Prostate gland (tissue), 2 donors: ENCODE measurements around the gene ANTKMT. TPM values are rescaled to one million over a fixed set of nuclear protein-coding genes. Genes with fewer than 3 reads are reported as not detected.

Experiments used
- DNase-seq: peaks from one replicate; pipeline ENCODE4 v3.0.0-alpha.2; 2019; ENCODE audit warnings: low spot score
- H3K27ac ChIP-seq, 2 donors: fragments of 200-600 bp; sonication (generic); 2 replicates each; pipeline ENCODE4 v1.5.1; 2017 to 2019
- H3K27me3 ChIP-seq: fragments of 200-600 bp; sonication (generic); replicated peaks from 2 replicates; pipeline ENCODE4 v1.5.1; 2019; ENCODE audit not compliant: insufficient read depth
- H3K36me3 ChIP-seq, 2 donors: fragments of 200-600 bp; sonication (generic); 1 replicate in 1 of 2; 2 replicates in 1 of 2; pipeline versions ENCODE4 v1.5.1 to v1.8.1; 2017 to 2019
- H3K4me1 ChIP-seq: fragments of 200-600 bp; sonication (generic); replicated peaks from 2 replicates; pipeline ENCODE4 v1.5.1; 2019
- H3K4me3 ChIP-seq, 2 donors: fragments of 200-600 bp; sonication (generic); 2 replicates each; pipeline ENCODE4 v1.5.1; 2017 to 2019
- H3K9me3 ChIP-seq: fragments of 200-600 bp; sonication (generic); 2 replicates; pipeline ENCODE4 v1.5.1; 2017
- POLR2A ChIP-seq: fragments of 450-650 bp; IDR thresholded peaks from one replicate; pipeline ENCODE4 v1.6.1; 2016; ENCODE audit warnings: antibody characterized with exemption, mild to moderate bottlenecking
- POLR2AphosphoS5 ChIP-seq: sonication (generic); formaldehyde crosslinking; IDR thresholded peaks from one replicate; pipeline ENCODE4 v1.6.1; 2017; ENCODE audit warnings: antibody characterized with exemption
- WGBS: methylation state at CpG from one replicate; pipeline ENCODE4 v1.1.5; 2018; 5-methylcytosine and 5-hydroxymethylcytosine counted together
- intact Hi-C: fragments of 100-400 bp; cut with DNase I; formaldehyde crosslinking; loops from one replicate; pipeline ENCODE4 v1.14.2; 2022
- total RNA-seq, 2 donors: library from RNA; depleted of rRNA; stranded (reverse); fragments of >200 nt; gene quantifications; one replicate each; pipeline ENCODE4 v1.1.0, GENCODE V29; 2016
- TF ChIP-seq, protein P1 (sequence below), 4 experiments: fragments of 200-600 bp in 2 of 4; fragments of 450-650 bp in 2 of 4; sonication (generic) in 2 of 4; IDR thresholded peaks; 1 replicate in 3 of 4; 2 replicates in 1 of 4; pipeline ENCODE4 v1.5.1; 2016 to 2019; ENCODE audit warnings: antibody characterized with exemption in 4 of 4, mild to moderate bottlenecking in 2 of 4, moderate library complexity in 2 of 4

The ANTKMT gene
- total RNA-seq, 2 donors from 2014 or later, result 55.3 to 73.1 TPM

DNA sequence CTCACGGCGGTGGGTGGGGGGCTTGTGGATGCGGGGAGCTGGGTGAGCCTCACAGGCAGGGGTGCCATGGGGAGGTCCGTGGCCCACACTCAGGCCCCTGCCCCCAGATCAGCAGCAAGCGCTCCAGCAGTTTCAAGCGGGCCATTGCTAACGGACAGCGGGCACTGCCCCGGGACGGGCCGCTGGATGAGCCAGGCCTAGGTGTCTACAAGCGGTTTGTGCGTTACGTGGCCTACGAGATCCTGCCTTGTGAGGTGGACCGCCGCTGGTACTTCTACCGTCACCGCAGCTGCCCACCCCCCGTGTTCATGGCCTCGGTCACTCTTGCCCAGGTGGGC is 44.4 kb upstream of the ANTKMT start:
- H3K27ac ChIP-seq, result peak overlapping the region in 1 of 2 donors; percentile 33
- no peak for TF ChIP-seq POLR2A
- TF ChIP-seq, protein P1, sequence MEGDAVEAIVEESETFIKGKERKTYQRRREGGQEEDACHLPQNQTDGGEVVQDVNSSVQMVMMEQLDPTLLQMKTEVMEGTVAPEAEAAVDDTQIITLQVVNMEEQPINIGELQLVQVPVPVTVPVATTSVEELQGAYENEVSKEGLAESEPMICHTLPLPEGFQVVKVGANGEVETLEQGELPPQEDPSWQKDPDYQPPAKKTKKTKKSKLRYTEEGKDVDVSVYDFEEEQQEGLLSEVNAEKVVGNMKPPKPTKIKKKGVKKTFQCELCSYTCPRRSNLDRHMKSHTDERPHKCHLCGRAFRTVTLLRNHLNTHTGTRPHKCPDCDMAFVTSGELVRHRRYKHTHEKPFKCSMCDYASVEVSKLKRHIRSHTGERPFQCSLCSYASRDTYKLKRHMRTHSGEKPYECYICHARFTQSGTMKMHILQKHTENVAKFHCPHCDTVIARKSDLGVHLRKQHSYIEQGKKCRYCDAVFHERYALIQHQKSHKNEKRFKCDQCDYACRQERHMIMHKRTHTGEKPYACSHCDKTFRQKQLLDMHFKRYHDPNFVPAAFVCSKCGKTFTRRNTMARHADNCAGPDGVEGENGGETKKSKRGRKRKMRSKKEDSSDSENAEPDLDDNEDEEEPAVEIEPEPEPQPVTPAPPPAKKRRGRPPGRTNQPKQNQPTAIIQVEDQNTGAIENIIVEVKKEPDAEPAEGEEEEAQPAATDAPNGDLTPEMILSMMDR (IDR thresholded peaks at IDR 0.05), result no peak
- no peak for TF ChIP-seq POLR2AphosphoS5
- peaks cover 5% of the 10 kb centered on the region for H3K4me1 ChIP-seq
- H3K4me3 ChIP-seq, result no peak overlapping the region
- no peak for DNase-seq
- intact Hi-C loops, result no loop called here
- no peaks in the 10 kb centered on the region for H3K27me3 ChIP-seq
- no peaks in the 10 kb centered on the region for H3K9me3 ChIP-seq
- WGBS, result 50% methylated on average over 16 of the region's 21 CpGs
- H3K36me3 ChIP-seq, result peaks cover 14 to 22% of the 10 kb centered on the region in 2 donors

DNA sequence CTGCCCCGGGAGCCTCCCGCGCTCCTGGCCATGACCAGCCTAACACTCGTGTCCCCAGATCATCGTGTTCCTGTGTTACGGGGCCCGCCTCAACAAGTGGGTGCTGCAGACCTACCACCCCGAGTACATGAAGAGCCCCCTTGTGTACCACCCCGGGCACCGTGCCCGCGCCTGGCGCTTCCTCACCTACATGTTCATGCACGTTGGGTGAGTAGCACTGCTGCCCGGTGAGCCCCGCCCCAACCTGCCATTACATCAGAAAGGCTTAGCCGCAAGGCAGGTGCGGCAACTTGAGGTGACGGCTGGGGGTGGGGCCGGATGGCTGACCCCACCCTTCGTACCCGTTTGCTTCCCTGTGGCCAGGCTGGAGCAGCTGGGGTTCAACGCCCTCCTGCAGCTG is 44.0 kb upstream of the ANTKMT start:
- H3K9me3 ChIP-seq, result no peaks in the 10 kb centered on the region
- no peak overlapping the region for H3K4me3 ChIP-seq
- peak overlapping the region in 1 of 2 donors; percentile 33 for H3K27ac ChIP-seq
- peak; percentile 89 for DNase-seq
- H3K4me1 ChIP-seq, result peaks cover 9% of the 10 kb centered on the region
- 36% methylated on average over 15 of the region's 23 CpGs for WGBS
- intact Hi-C loops, result no loop called here
- H3K36me3 ChIP-seq, result peaks cover 12 to 21% of the 10 kb centered on the region in 2 donors
- H3K27me3 ChIP-seq, result no peaks in the 10 kb centered on the region
- TF ChIP-seq, protein P1 (IDR thresholded peaks at IDR 0.05), result no peak
- TF ChIP-seq POLR2A (peak; percentile 16), POLR2AphosphoS5 (peak; percentile 86)

DNA sequence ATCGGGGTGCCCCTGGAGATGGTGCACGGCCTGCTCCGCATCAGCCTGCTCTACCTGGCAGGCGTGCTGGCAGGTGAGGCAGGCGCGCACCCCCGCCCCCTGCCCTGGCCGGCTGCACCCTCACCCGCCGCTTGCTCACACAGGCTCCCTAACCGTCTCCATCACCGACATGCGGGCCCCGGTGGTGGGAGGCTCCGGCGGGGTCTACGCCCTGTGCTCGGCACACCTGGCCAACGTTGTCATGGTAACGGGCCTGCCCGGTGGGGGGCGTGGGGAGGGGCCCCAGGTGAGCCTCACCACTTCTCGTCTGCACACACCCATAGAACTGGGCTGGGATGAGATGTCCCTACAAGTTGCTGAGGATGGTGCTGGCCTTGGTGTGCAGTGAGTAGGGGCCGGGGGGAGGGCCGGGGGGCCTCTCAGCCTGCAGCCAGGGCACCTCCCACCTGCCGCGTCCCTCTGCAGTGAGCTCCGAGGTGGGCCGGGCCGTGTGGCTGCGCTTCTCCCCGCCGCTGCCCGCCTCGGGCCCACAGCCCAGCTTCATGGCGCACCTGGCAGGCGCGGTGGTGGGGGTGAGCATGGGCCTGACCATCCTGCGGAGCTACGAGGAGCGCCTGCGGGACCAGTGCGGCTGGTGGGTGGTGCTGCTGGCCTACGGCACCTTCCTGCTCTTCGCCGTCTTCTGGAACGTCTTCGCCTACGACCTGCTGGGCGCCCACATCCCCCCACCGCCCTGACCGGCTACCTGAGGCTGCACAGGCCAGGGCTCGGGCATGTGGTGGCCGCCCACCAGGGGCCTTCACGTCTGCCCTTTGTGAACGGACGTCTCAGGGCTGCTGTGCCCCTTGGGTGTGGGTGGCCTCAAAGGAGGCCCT is 43.4 kb upstream of the ANTKMT start:
- intact Hi-C loops, result no loop called here
- WGBS, result 33% methylated on average over 55 of the region's 57 CpGs
- no peak for DNase-seq
- no peaks in the 10 kb centered on the region for H3K27me3 ChIP-seq
- H3K9me3 ChIP-seq, result no peaks in the 10 kb centered on the region
- TF ChIP-seq POLR2AphosphoS5, result no peak
- TF ChIP-seq, protein P1 (IDR thresholded peaks at IDR 0.05), result no peak
- no peak for TF ChIP-seq POLR2A
- no peak overlapping the region for H3K4me3 ChIP-seq
- peaks cover 11% of the 10 kb centered on the region for H3K4me1 ChIP-seq
- H3K36me3 ChIP-seq, result peaks cover 12 to 21% of the 10 kb centered on the region in 2 donors
- H3K27ac ChIP-seq, result no peak overlapping the region

DNA sequence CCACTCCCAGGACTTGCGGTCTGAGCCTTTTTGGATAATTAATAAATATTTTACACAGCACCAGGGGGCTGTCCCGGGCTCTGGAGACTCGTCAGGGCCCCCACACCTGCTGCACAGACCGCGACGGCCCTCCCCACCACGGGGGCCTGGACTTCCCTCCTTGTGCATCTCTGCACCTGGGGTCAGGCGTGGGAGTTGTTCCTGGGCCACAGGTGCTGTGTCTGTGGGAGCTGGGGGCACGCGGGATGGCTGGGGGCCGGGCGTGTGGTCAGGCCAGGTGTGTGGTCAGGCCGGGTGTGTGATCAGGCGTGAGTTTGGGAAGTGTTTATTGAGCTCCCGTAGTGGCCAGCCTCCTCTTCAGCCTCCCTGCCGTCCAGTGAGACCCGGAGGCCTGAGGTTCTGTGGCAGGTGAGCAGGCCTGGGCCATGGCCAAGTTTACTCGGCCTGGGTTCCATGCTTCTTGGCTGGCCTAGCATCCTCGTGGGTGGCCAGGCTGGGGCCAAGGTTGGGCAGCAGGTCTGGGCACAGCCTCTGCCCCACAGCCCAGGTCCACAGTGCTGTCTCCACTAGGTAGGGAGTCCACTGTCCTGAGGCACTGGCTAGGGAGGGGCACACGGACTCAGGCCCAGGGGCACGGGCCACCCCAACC is 42.6 kb upstream of the ANTKMT start:
- Histone ChIP-seq H3K4me3 (no peak overlapping the region), H3K27ac (no peak overlapping the region), H3K9me3 (no peaks in the 10 kb centered on the region), H3K27me3 (no peaks in the 10 kb centered on the region), H3K36me3 (peaks cover 7 to 14% of the 10 kb centered on the region in 2 donors), H3K4me1 (peaks cover 12% of the 10 kb centered on the region)
- 59% methylated on average over 21 of the region's 21 CpGs for WGBS
- no peak for DNase-seq
- no peak for TF ChIP-seq POLR2AphosphoS5
- no peak for TF ChIP-seq POLR2A
- TF ChIP-seq, protein P1 (IDR thresholded peaks at IDR 0.05), result no peak
- intact Hi-C loops, result no loop called here
